K562 (cell line): ENCODE data around the gene CTXN1. TPM values are rescaled to one million over a fixed set of nuclear protein-coding genes. Genes with fewer than 3 reads are reported as not detected.

Experiments
- ASH1L ChIP-seq: fragments of 450-650 bp; IDR thresholded peaks from 2 replicates; pipeline ENCODE4 v1.6.1; 2018; ENCODE audit warnings: borderline replicate concordance, mild to moderate bottlenecking, low read depth; ENCODE audit not compliant: partially characterized antibody
- CBFB ChIP-seq: sonication (generic); formaldehyde crosslinking; IDR thresholded peaks from 2 replicates; pipeline ENCODE4 v1.4.0; 2020; ENCODE audit warnings: mild to moderate bottlenecking, missing genetic modification reagents
- CCNT2 ChIP-seq: IDR thresholded peaks from 2 replicates; pipeline ENCODE4 v1.6.1; 2011; ENCODE audit warnings: borderline replicate concordance, low read depth, mild to moderate bottlenecking, moderate library complexity, mixed read lengths, low read length; ENCODE audit not compliant: insufficient read length; ENCODE audit errors: extremely low read depth
- DMBX1 ChIP-seq: fragments of 250-450 bp; sonication (Bioruptor Pico); IDR thresholded peaks from 2 replicates; pipeline ENCODE4 v1.8.0; 2022; ENCODE audit warnings: inconsistent platforms, mild to moderate bottlenecking, moderate library complexity, borderline replicate concordance
- EGR1 ChIP-seq: fragments of 450-650 bp; conservative IDR thresholded peaks from 2 replicates; pipeline ENCODE4 v1.6.1; 2017; ENCODE audit warnings: mild to moderate bottlenecking
- EZH2 ChIP-seq: IDR thresholded peaks from 2 replicates; pipeline ENCODE4 v1.6.1; 2012; ENCODE audit warnings: low read depth, mild to moderate bottlenecking, inconsistent platforms, low read length, borderline replicate concordance
- FUS ChIP-seq: fragments of 200-400 bp; formaldehyde crosslinking; optimal IDR thresholded peaks from 2 replicates; pipeline ENCODE3; 2017; ENCODE audit warnings: low read depth, low read length
- GTF2A2 ChIP-seq: IDR thresholded peaks from 2 replicates; pipeline ENCODE4 v1.6.1; 2016; ENCODE audit warnings: mild to moderate bottlenecking, missing genetic modification characterization, missing compliant biosample characterization
- HMBOX1 ChIP-seq: sonication (generic); IDR thresholded peaks from 2 replicates; pipeline ENCODE4 v1.6.1; 2016
- KDM1A ChIP-seq, 2 experiments: fragments of 450-650 bp; IDR thresholded peaks; 2 replicates each; pipeline ENCODE4 v1.6.1; 2016; ENCODE audit warnings: mild to moderate bottlenecking in 2 of 2
- MLX ChIP-seq, 2 experiments: fragments of 450-650 bp in 1 of 2; sonication (generic) in 1 of 2; formaldehyde crosslinking; conservative IDR thresholded peaks; 2 replicates each; pipeline versions ENCODE4 v1.4.0 to v1.8.1; 2020 to 2022; ENCODE audit warnings: mild to moderate bottlenecking in 1 of 2, missing genetic modification reagents in 1 of 2
- NBN ChIP-seq: fragments of 450-650 bp; IDR thresholded peaks from 2 replicates; pipeline ENCODE4 v1.6.1; 2016; ENCODE audit warnings: low read depth, mild to moderate bottlenecking
- NCOA6 ChIP-seq: fragments of 450-650 bp; IDR thresholded peaks from 2 replicates; pipeline ENCODE4 v1.6.1; 2017; ENCODE audit warnings: mild to moderate bottlenecking
- SMARCA5 ChIP-seq: fragments of 450-650 bp; IDR thresholded peaks from 2 replicates; pipeline ENCODE4 v1.6.1; 2016
- THRB ChIP-seq: fragments of 450-650 bp; formaldehyde crosslinking; conservative IDR thresholded peaks from 2 replicates; pipeline ENCODE4 v1.4.0; 2022; ENCODE audit warnings: mild to moderate bottlenecking, missing genetic modification characterization
- ZBTB1 ChIP-seq: sonication (generic); formaldehyde crosslinking; IDR thresholded peaks from 2 replicates; pipeline ENCODE4 v1.8.1; 2023; ENCODE audit warnings: missing genetic modification reagents, low read depth, mild to moderate bottlenecking, borderline replicate concordance
- ZNF121 ChIP-seq: sonication (generic); formaldehyde crosslinking; conservative IDR thresholded peaks from 2 replicates; pipeline ENCODE4 v1.8.0; 2022; ENCODE audit warnings: missing genetic modification reagents
- ZNF253 ChIP-seq: fragments of 250-450 bp; sonication (Bioruptor Pico); conservative IDR thresholded peaks from 2 replicates; pipeline ENCODE4 v1.6.1; 2021; ENCODE audit warnings: mild to moderate bottlenecking
- polyA plus RNA-seq, 8 experiments: library from polyadenylated mRNA; depleted of rRNA in 4 of 8; stranded (reverse) in 5 of 8; unstranded in 3 of 8; fragments of >200 nt; fragmentation: Nextera tagmentation in 2 of 8; fragmentation: Illumina TruSeq in 1 of 8; extraction: Ambion mirVana in 2 of 8; extraction: Trizol in 1 of 8; gene quantifications; 2 replicates each; pipeline versions ENCODE4 v1.2.1 to v1.2.3, GENCODE V29; 2011 to 2014; ENCODE audit warnings: inconsistent platforms in 1 of 8, missing spikeins in 1 of 8
- total RNA-seq, 7 experiments: library from RNA; depleted of rRNA in 6 of 7; stranded (reverse); fragments of >200 nt in 6 of 7; fragmentation: Illumina TruSeq in 2 of 7; extraction: Trizol in 2 of 7; gene quantifications; 2 replicates each; pipeline versions ENCODE4 v1.2.1 to v1.2.3, GENCODE V29; 2011 to 2021; ENCODE audit warnings: low replicate concordance in 1 of 7
- TF ChIP-seq, protein P1 (sequence below): fragments of 450-650 bp; formaldehyde crosslinking; IDR thresholded peaks from 2 replicates; pipeline ENCODE4 v1.4.0; 2020; ENCODE audit warnings: mild to moderate bottlenecking
- TF ChIP-seq, protein P2 (sequence below), 2 experiments: fragments of 450-650 bp in 1 of 2; IDR thresholded peaks; 2 replicates each; pipeline ENCODE4 v1.6.1; 2011 to 2017; ENCODE audit warnings: low read depth in 2 of 2, antibody characterized with exemption in 1 of 2, borderline replicate concordance in 1 of 2, low read length in 1 of 2, mild to moderate bottlenecking in 1 of 2, mixed read lengths in 1 of 2; ENCODE audit not compliant: control insufficient read depth in 1 of 2

The CTXN1 gene
- total and polyA plus RNA-seq, 9 of the 15 experiments (the other 6 are each of a cell fraction or from before 2014, with no cell fraction given): 0.15 to 37.4 (median 1.8) TPM; not detected in 2

GRCh38 chr19:7943444-7944176 is 17.7 kb upstream of the CTXN1 start, which contains the start of gene TIMM44 (continued):
- TF ChIP-seq, protein P1, sequence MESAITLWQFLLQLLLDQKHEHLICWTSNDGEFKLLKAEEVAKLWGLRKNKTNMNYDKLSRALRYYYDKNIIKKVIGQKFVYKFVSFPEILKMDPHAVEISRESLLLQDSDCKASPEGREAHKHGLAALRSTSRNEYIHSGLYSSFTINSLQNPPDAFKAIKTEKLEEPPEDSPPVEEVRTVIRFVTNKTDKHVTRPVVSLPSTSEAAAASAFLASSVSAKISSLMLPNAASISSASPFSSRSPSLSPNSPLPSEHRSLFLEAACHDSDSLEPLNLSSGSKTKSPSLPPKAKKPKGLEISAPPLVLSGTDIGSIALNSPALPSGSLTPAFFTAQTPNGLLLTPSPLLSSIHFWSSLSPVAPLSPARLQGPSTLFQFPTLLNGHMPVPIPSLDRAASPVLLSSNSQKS (CRISPR knock-in tag): no peak
- no peak for TF ChIP-seq ZNF253 (CRISPR knock-in tag)
- TF ChIP-seq NBN: peak; percentile 16; the same call in 1 of the 2 replicates
- TF ChIP-seq FUS: no peak
- peak; percentile 63 for TF ChIP-seq CCNT2
- peak; percentile 17; the same call in 1 of the 2 replicates for TF ChIP-seq DMBX1
- no peak for TF ChIP-seq HMBOX1
- TF ChIP-seq THRB (CRISPR knock-in tag): 0 out of 2 replicates have a peak, but pooled peaks have one; percentile 32
- TF ChIP-seq, protein P2, sequence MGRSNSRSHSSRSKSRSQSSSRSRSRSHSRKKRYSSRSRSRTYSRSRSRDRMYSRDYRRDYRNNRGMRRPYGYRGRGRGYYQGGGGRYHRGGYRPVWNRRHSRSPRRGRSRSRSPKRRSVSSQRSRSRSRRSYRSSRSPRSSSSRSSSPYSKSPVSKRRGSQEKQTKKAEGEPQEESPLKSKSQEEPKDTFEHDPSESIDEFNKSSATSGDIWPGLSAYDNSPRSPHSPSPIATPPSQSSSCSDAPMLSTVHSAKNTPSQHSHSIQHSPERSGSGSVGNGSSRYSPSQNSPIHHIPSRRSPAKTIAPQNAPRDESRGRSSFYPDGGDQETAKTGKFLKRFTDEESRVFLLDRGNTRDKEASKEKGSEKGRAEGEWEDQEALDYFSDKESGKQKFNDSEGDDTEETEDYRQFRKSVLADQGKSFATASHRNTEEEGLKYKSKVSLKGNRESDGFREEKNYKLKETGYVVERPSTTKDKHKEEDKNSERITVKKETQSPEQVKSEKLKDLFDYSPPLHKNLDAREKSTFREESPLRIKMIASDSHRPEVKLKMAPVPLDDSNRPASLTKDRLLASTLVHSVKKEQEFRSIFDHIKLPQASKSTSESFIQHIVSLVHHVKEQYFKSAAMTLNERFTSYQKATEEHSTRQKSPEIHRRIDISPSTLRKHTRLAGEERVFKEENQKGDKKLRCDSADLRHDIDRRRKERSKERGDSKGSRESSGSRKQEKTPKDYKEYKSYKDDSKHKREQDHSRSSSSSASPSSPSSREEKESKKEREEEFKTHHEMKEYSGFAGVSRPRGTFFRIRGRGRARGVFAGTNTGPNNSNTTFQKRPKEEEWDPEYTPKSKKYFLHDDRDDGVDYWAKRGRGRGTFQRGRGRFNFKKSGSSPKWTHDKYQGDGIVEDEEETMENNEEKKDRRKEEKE (IDR thresholded peaks at IDR 0.05; ENCODE audit: borderline replicate concordance in 1 of 2, control insufficient read depth in 1 of 2, low read depth in 2 of 2, low read length in 1 of 2): no peak
- no peak for TF ChIP-seq ZBTB1 (CRISPR knock-in tag)
- no peak for TF ChIP-seq MLX (CRISPR knock-in tag; conservative IDR thresholded peaks at IDR 0.05)
- TF ChIP-seq EGR1: no peak; the same call in 1 of the 2 replicates
- TF ChIP-seq ASH1L: peak; percentile 77
- no peak for TF ChIP-seq KDM1A (IDR thresholded peaks at IDR 0.05)
- TF ChIP-seq NCOA6: no peak
- TF ChIP-seq ZNF121: no peak
- TF ChIP-seq SMARCA5: no peak
- TF ChIP-seq CBFB (CRISPR knock-in tag): peak; percentile 76; the same call in 1 of the 2 replicates
- no peak for TF ChIP-seq GTF2A2 (tag)
- no peak for TF ChIP-seq EZH2
